ENCODE measurements around the gene SIRPB2.

GRCh38 chr20:1539816-1540419 lies 48.7 kb upstream of the SIRPB2 start:
- TF ChIP-seq SP1 (IDR thresholded peaks at IDR 0.05): no peak
- no peak for TF ChIP-seq FOXA1 (IDR thresholded peaks at IDR 0.05)
